Stimulated activated CD8-positive, alpha-beta memory T cell treated with anti-CD3 and anti-CD28 coated beads, Interleukin-12 subunit alpha, Interleukin-12 subunit beta, amount 100 ng/mL, for 4 hours (primary cell): ENCODE results near the gene PTPRT.
"Not testable (repeated sequence)": the region's sequence is repeated elsewhere in the genome, so short reads cannot be mapped to it uniquely, and the experiment has no call there.

Experiments
- DNase-seq: peaks from one replicate; pipeline ENCODE4 v3.0.0-alpha.2; 2020; ENCODE audit warnings: low read depth

PTPRT gene

GRCh38 chr20:42910808-42911207 is 278.9 kb downstream of the PTPRT start:
- not testable (repeated sequence) for DNase-seq

GRCh38 chr20:42907730-42908129 is 282.0 kb downstream of the PTPRT start:
- DNase-seq, result no peak

- no peak for DNase-seq
These were observed 283.6 kb downstream of the PTPRT start for GRCh38 chr20:42906120-42906519.

- no peak for DNase-seq
These were observed 287.2 kb downstream of the PTPRT start for GRCh38 chr20:42902509-42902908.

GRCh38 chr20:42901689-42902440 is 287.8 kb downstream of the PTPRT start:
- no peak for DNase-seq

- DNase-seq, result not testable (repeated sequence)
These were observed 288.9 kb downstream of the PTPRT start for GRCh38 chr20:42900764-42901163.

- no peak for DNase-seq
These were observed 294.7 kb downstream of the PTPRT start for GRCh38 chr20:42895020-42895419.

GRCh38 chr20:42894483-42894882 is 295.2 kb downstream of the PTPRT start:
- no peak for DNase-seq

GRCh38 chr20:42889517-42889916 is 300.2 kb downstream of the PTPRT start:
- DNase-seq, result no peak

GRCh38 chr20:42887281-42887680 is 302.4 kb downstream of the PTPRT start:
- DNase-seq, result no peak

- no peak for DNase-seq
These were observed 302.9 kb downstream of the PTPRT start for GRCh38 chr20:42886801-42887200.

- DNase-seq, result no peak
These were observed 303.7 kb downstream of the PTPRT start for GRCh38 chr20:42886046-42886445.

GRCh38 chr20:42875581-42875980 is 314.1 kb downstream of the PTPRT start:
- DNase-seq, result no peak

- no peak for DNase-seq
These were observed 316.4 kb downstream of the PTPRT start for GRCh38 chr20:42873259-42873658.

GRCh38 chr20:42864116-42864515 is 325.6 kb downstream of the PTPRT start:
- no peak for DNase-seq

GRCh38 chr20:42862446-42862845 is 327.3 kb downstream of the PTPRT start:
- DNase-seq, result no peak

GRCh38 chr20:42857446-42857845 is 332.3 kb downstream of the PTPRT start:
- no peak for DNase-seq

GRCh38 chr20:42855896-42856295 is 333.8 kb downstream of the PTPRT start:
- no peak for DNase-seq

GRCh38 chr20:42852691-42853090 is 337.0 kb downstream of the PTPRT start:
- no peak for DNase-seq

GRCh38 chr20:42846784-42847490 is 342.8 kb downstream of the PTPRT start:
- DNase-seq, result no peak

- DNase-seq, result no peak
These were observed 345.0 kb downstream of the PTPRT start for GRCh38 chr20:42844751-42845150.

GRCh38 chr20:42837456-42837855 is 352.2 kb downstream of the PTPRT start:
- no peak for DNase-seq

GRCh38 chr20:42836339-42836738 is 353.4 kb downstream of the PTPRT start:
- no peak for DNase-seq

GRCh38 chr20:42807876-42808275 is 381.8 kb downstream of the PTPRT start:
- DNase-seq, result no peak
